ENCODE measurements around the gene CEP104.
A peak's percentile ranks its signal among the peaks of the same experiment; 100 is the strongest.

Gene CEP104

DNA sequence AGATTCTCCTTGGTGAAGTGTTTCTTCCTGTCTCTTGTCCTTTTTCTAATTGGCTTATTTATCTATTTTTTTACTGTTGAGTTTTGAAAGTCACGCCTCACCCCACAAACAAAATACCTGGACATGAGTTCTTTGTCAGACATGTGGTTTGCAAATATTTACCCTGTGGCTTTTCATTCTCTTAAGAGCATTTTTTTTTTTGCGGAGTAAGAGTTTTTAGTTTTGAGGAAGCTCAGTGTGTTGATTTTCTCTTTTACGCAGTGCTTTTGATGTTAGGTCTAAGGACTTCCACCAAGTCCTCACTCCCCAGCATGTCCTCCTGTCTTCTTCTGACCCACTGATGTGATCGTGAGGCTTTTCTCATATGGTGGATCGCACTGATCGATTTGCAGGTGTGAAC, 7.9 kb upstream of the CEP104 start:
- Histone ChIP-seq H3K9ac (ENCODE audit: low read depth, low read length) (no peak overlapping the region), H3K27me3 (ENCODE audit: control insufficient read depth, insufficient read depth, low read length) (no peaks in the 10 kb centered on the region), H3K9me3 (ENCODE audit: control insufficient read depth, insufficient read depth, low read length) (no peaks in the 10 kb centered on the region), H3K4me1 (ENCODE audit: control insufficient read depth, insufficient read depth, low read length) (no peaks in the 10 kb centered on the region), H3K4me3 (ENCODE audit: low read depth, low read length) (no peak overlapping the region), H3K27ac (ENCODE audit: low read depth, low read length) (no peak overlapping the region), H3K36me3 (ENCODE audit: control insufficient read depth, insufficient read depth, low read length) (no peaks in the 10 kb centered on the region)

DNA sequence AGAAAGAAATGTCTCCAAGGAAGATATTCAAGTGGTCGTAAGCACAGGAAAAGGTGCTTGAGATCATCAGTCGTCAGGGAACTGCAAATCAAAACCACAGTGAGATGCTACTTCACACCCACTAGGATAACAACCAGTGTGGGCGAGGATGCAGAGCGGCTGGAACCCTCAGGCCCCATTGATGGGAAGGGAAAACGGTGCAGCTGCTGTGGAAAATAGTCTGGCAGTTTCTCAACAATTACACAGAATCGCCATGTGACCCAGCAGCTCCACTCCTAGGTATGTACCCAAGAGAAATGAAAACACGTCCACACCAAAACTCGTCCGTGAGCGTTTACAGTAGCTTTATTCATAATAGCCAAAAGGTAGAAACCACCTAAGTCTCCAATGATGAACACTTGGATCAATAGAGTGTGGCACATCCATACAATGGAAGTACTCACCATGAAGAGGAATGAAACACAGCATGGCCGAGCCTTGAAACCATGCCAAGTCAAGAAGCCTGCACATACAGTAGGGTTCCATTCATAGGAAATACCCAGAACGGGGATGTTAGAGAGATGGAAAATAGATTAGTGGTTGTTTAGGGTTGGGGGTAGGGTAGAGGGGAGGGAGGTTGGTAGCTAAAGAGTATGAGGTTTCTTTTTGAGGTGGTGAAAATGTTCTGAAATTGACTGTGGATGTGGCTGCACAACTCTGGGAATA, 6.4 kb upstream of the CEP104 start:
- Histone ChIP-seq H3K27ac (ENCODE audit: low read depth, low read length) (no peak overlapping the region), H3K9ac (ENCODE audit: low read depth, low read length) (no peak overlapping the region), H3K9me3 (ENCODE audit: control insufficient read depth, insufficient read depth, low read length) (no peaks in the 10 kb centered on the region), H3K27me3 (ENCODE audit: control insufficient read depth, insufficient read depth, low read length) (no peaks in the 10 kb centered on the region), H3K4me1 (ENCODE audit: control insufficient read depth, insufficient read depth, low read length) (no peaks in the 10 kb centered on the region), H3K4me3 (ENCODE audit: low read depth, low read length) (no peak overlapping the region), H3K36me3 (ENCODE audit: control insufficient read depth, insufficient read depth, low read length) (no peaks in the 10 kb centered on the region)

DNA sequence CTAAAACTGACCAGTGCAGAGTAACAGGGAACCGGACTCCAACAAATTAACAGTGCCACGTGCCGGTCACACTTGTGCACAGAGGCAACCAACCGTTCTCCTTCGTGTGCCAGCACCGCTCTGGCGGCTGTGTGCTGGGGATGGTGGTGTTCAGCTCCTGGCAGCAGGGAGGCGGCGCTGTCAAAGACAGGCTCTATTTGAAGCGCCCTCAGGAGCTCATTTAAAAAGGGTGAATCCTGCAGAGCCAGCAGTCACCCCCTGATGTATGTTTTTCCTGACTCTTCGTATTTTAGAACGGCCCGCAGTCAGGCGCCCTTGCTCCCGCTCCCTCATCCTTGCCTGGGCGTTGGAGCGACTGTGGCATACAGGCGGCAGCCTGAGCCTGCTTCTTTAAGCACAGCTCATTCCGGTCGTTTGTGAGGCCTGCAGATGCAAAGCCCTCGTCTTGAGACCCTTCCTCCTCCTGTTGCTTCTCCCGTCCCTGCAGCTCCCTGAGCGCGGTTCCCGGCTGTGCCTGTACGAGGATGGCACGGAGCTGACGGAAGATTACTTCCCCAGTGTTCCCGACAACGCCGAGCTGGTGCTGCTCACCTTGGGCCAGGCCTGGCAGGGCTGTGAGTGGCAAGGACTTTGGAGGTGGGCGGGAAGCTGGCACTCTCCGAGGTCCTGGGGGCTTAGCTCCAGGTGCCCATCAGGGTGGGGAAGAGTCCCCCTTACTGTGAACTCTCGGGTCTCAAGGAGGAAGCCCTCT, 1.4 kb upstream of the CEP104 start:
- no peak overlapping the region for H3K9ac ChIP-seq (ENCODE audit: low read depth, low read length)
- H3K36me3 ChIP-seq (ENCODE audit: control insufficient read depth, insufficient read depth, low read length): no peaks in the 10 kb centered on the region
- H3K4me1 ChIP-seq (ENCODE audit: control insufficient read depth, insufficient read depth, low read length): no peaks in the 10 kb centered on the region
- 0 out of 2 replicates have a peak, but pooled peaks cover 5% of the 10 kb centered on the region for H3K27me3 ChIP-seq (ENCODE audit: control insufficient read depth, insufficient read depth, low read length)
- H3K4me3 ChIP-seq (ENCODE audit: low read depth, low read length): peak overlapping the region; percentile 84; the same call in 1 of the 2 replicates
- H3K27ac ChIP-seq (ENCODE audit: low read depth, low read length): no peak overlapping the region
- H3K9me3 ChIP-seq (ENCODE audit: control insufficient read depth, insufficient read depth, low read length): no peaks in the 10 kb centered on the region

DNA sequence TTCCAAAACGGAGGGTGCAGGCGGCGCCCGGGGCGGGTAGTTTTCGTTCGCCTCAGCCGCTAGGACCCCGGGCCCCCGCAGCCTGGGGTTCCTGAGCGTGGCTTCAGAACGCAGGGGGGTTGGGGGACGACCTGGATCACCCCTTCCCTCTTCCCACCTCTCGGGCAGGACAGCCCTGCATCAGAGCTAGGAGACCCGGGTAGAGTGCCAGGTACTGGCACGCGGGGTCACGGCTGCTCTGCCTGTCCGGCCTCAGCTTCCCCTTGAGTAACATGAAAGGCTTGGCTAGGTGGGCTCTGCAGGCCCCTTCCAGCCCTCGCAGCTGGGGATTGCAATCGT, 749 bp upstream of the CEP104 start:
- 0 out of 2 replicates have a peak, but pooled peaks cover 5% of the 10 kb centered on the region for H3K27me3 ChIP-seq (ENCODE audit: control insufficient read depth, insufficient read depth, low read length)
- H3K9ac ChIP-seq (ENCODE audit: low read depth, low read length): no peak overlapping the region; the same call in 1 of the 2 replicates
- no peak overlapping the region for H3K27ac ChIP-seq (ENCODE audit: low read depth, low read length)
- no peaks in the 10 kb centered on the region for H3K9me3 ChIP-seq (ENCODE audit: control insufficient read depth, insufficient read depth, low read length)
- H3K4me1 ChIP-seq (ENCODE audit: control insufficient read depth, insufficient read depth, low read length): no peaks in the 10 kb centered on the region
- H3K36me3 ChIP-seq (ENCODE audit: control insufficient read depth, insufficient read depth, low read length): no peaks in the 10 kb centered on the region
- H3K4me3 ChIP-seq (ENCODE audit: low read depth, low read length): peak overlapping the region; percentile 84

GRCh38 chr1:3852711-3853485, 4.1 kb downstream of the CEP104 start:
- Histone ChIP-seq H3K27ac (ENCODE audit: low read depth, low read length) (no peak overlapping the region), H3K36me3 (ENCODE audit: control insufficient read depth, insufficient read depth, low read length) (peaks cover 17% of the 10 kb centered on the region), H3K27me3 (ENCODE audit: control insufficient read depth, insufficient read depth, low read length) (0 out of 2 replicates have a peak, but pooled peaks cover 1% of the 10 kb centered on the region), H3K9ac (ENCODE audit: low read depth, low read length) (no peak overlapping the region), H3K4me3 (ENCODE audit: low read depth, low read length) (no peak overlapping the region), H3K9me3 (ENCODE audit: control insufficient read depth, insufficient read depth, low read length) (no peaks in the 10 kb centered on the region), H3K4me1 (ENCODE audit: control insufficient read depth, insufficient read depth, low read length) (no peaks in the 10 kb centered on the region)

- Histone ChIP-seq H3K4me1 (ENCODE audit: control insufficient read depth, insufficient read depth, low read length) (no peaks in the 10 kb centered on the region), H3K9ac (ENCODE audit: low read depth, low read length) (no peak overlapping the region), H3K4me3 (ENCODE audit: low read depth, low read length) (no peak overlapping the region), H3K36me3 (ENCODE audit: control insufficient read depth, insufficient read depth, low read length) (peaks cover 23% of the 10 kb centered on the region), H3K9me3 (ENCODE audit: control insufficient read depth, insufficient read depth, low read length) (no peaks in the 10 kb centered on the region), H3K27me3 (ENCODE audit: control insufficient read depth, insufficient read depth, low read length) (no peaks in the 10 kb centered on the region), H3K27ac (ENCODE audit: low read depth, low read length) (no peak overlapping the region)
These were observed 4.9 kb downstream of the CEP104 start for GRCh38 chr1:3852091-3852490.

GRCh38 chr1:3851292-3851691, 5.7 kb downstream of the CEP104 start:
- H3K9ac ChIP-seq (ENCODE audit: low read depth, low read length): no peak overlapping the region
- H3K9me3 ChIP-seq (ENCODE audit: control insufficient read depth, insufficient read depth, low read length): no peaks in the 10 kb centered on the region
- H3K27me3 ChIP-seq (ENCODE audit: control insufficient read depth, insufficient read depth, low read length): no peaks in the 10 kb centered on the region
- H3K27ac ChIP-seq (ENCODE audit: low read depth, low read length): no peak overlapping the region
- H3K36me3 ChIP-seq (ENCODE audit: control insufficient read depth, insufficient read depth, low read length): peaks cover 24% of the 10 kb centered on the region
- H3K4me3 ChIP-seq (ENCODE audit: low read depth, low read length): no peak overlapping the region
- H3K4me1 ChIP-seq (ENCODE audit: control insufficient read depth, insufficient read depth, low read length): no peaks in the 10 kb centered on the region

DNA sequence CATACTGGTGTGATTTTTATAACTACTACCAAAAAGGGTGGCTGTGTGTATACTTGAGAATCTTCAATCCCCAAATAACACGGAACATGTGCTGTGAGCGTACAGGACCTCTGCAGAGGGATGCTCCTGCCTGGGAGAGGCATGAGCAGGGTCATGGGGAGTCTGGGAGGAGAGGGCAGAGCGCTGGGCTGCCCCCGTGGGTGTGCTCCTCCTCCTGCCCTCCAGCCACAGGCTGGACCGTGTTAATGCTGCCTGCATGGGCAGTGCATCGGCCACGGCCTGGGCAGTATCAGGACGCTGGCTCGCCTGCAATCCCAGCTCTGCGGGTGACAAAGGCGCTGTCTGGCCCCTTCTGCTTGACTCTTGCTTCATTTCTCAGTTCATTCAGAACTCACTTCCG, 6.2 kb downstream of the CEP104 start:
- Histone ChIP-seq H3K27me3 (ENCODE audit: control insufficient read depth, insufficient read depth, low read length) (no peaks in the 10 kb centered on the region), H3K4me1 (ENCODE audit: control insufficient read depth, insufficient read depth, low read length) (no peaks in the 10 kb centered on the region), H3K4me3 (ENCODE audit: low read depth, low read length) (no peak overlapping the region), H3K36me3 (ENCODE audit: control insufficient read depth, insufficient read depth, low read length) (peaks cover 24% of the 10 kb centered on the region), H3K9me3 (ENCODE audit: control insufficient read depth, insufficient read depth, low read length) (no peaks in the 10 kb centered on the region), H3K27ac (ENCODE audit: low read depth, low read length) (no peak overlapping the region), H3K9ac (ENCODE audit: low read depth, low read length) (no peak overlapping the region)

- Histone ChIP-seq H3K27me3 (ENCODE audit: control insufficient read depth, insufficient read depth, low read length) (no peaks in the 10 kb centered on the region), H3K36me3 (ENCODE audit: control insufficient read depth, insufficient read depth, low read length) (peaks cover 32% of the 10 kb centered on the region), H3K4me3 (ENCODE audit: low read depth, low read length) (no peak overlapping the region), H3K27ac (ENCODE audit: low read depth, low read length) (no peak overlapping the region), H3K4me1 (ENCODE audit: control insufficient read depth, insufficient read depth, low read length) (no peaks in the 10 kb centered on the region), H3K9ac (ENCODE audit: low read depth, low read length) (no peak overlapping the region; the same call in 1 of the 2 replicates), H3K9me3 (ENCODE audit: control insufficient read depth, insufficient read depth, low read length) (no peaks in the 10 kb centered on the region)
These were observed 9.9 kb downstream of the CEP104 start for GRCh38 chr1:3847081-3847480.

DNA sequence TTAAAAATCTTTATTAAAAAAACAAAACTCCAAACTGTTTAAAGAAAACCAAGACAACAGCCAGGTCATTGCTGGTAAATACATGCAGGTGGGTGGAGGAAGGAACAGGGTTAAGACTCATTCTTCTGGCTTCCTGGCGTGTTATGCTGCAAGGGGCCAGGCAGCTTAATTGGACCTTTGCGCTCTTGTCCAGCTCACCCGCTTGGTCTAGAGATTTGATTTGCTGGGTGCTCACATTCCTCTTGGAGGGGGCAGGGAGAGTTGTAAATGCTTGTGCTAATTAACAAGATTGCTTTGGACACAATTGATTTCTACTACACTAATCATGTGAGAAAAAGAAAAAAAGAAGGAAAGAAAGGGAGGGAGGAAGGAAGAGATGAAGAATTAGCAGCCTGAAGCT, 10.5 kb downstream of the CEP104 start:
- H3K36me3 ChIP-seq (ENCODE audit: control insufficient read depth, insufficient read depth, low read length): peaks cover 32% of the 10 kb centered on the region
- no peaks in the 10 kb centered on the region for H3K9me3 ChIP-seq (ENCODE audit: control insufficient read depth, insufficient read depth, low read length)
- H3K27me3 ChIP-seq (ENCODE audit: control insufficient read depth, insufficient read depth, low read length): no peaks in the 10 kb centered on the region
- no peak overlapping the region for H3K4me3 ChIP-seq (ENCODE audit: low read depth, low read length)
- no peak overlapping the region for H3K9ac ChIP-seq (ENCODE audit: low read depth, low read length)
- no peaks in the 10 kb centered on the region for H3K4me1 ChIP-seq (ENCODE audit: control insufficient read depth, insufficient read depth, low read length)
- H3K27ac ChIP-seq (ENCODE audit: low read depth, low read length): no peak overlapping the region

- Histone ChIP-seq H3K36me3 (ENCODE audit: control insufficient read depth, insufficient read depth, low read length) (peaks cover 35% of the 10 kb centered on the region), H3K27me3 (ENCODE audit: control insufficient read depth, insufficient read depth, low read length) (no peaks in the 10 kb centered on the region)
These were observed 14.1 kb downstream of the CEP104 start for GRCh38 chr1:3842912-3843311.

More at GRCh38 chr1:3842912-3843311, 14.1 kb downstream of the CEP104 start:
- Histone ChIP-seq H3K4me1 (ENCODE audit: control insufficient read depth, insufficient read depth, low read length) (no peaks in the 10 kb centered on the region), H3K27ac (ENCODE audit: low read depth, low read length) (no peak overlapping the region), H3K9me3 (ENCODE audit: control insufficient read depth, insufficient read depth, low read length) (no peaks in the 10 kb centered on the region), H3K9ac (ENCODE audit: low read depth, low read length) (no peak overlapping the region), H3K4me3 (ENCODE audit: low read depth, low read length) (no peak overlapping the region)

All from HUES48 (cell line).